OCI-LY3 (cell line): ENCODE measurements around the gene CCDC138.

Source experiments
- H2AFZ ChIP-seq: fragments of 200-600, 300-600 bp; shearing (Covaris generic); 2 replicates; pipeline ENCODE4 v1.6.0; 2014; ENCODE audit warnings: antibody characterized with exemption, low read depth, low read length
- H3K27ac ChIP-seq: fragments of 200-600, 300-600 bp; sonication (generic); 2 replicates; pipeline ENCODE4 v1.5.1; 2014; ENCODE audit warnings: mild to moderate bottlenecking, low read length, moderate library complexity, mixed read lengths
- H3K27me3 ChIP-seq: fragments of 200-600, 300-600 bp; sonication (generic); 2 replicates; pipeline ENCODE4 v1.6.1; 2014; ENCODE audit warnings: low read depth, low read length, mixed read lengths
- H3K36me3 ChIP-seq: fragments of 200-600, 300-600 bp; sonication (generic); replicated peaks from 2 replicates; pipeline ENCODE3; 2014; ENCODE audit warnings: low read depth, low read length, mixed read lengths
- H3K4me1 ChIP-seq: fragments of 300-600, 200-600 bp; sonication (generic); 2 replicates; pipeline ENCODE4 v1.6.1; 2014; ENCODE audit warnings: low read length, mixed read lengths
- H3K4me2 ChIP-seq: fragments of 200-600, 300-600 bp; sonication (generic); 2 replicates; pipeline ENCODE4 v1.6.1; 2014; ENCODE audit warnings: low read length, mixed read lengths
- H3K4me3 ChIP-seq: fragments of 300-600, 200-600 bp; sonication (generic); 2 replicates; pipeline ENCODE4 v1.5.1; 2014; ENCODE audit warnings: antibody characterized with exemption, mild to moderate bottlenecking, low read length, moderate library complexity
- H3K79me2 ChIP-seq: fragments of 300-600, 200-600 bp; shearing (Covaris generic); 2 replicates; pipeline ENCODE4 v1.6.1; 2014; ENCODE audit warnings: mild to moderate bottlenecking, low read length, mixed read lengths
- H3K9ac ChIP-seq: fragments of 300-600, 200-600 bp; shearing (Covaris generic); 2 replicates; pipeline ENCODE4 v1.6.0; 2014; ENCODE audit warnings: mild to moderate bottlenecking, low read length, moderate library complexity
- H3K9me3 ChIP-seq: fragments of 200-600, 300-600 bp; shearing (Covaris generic); 2 replicates; pipeline ENCODE4 v1.6.1; 2014; ENCODE audit warnings: low read length, mixed read lengths; ENCODE audit not compliant: insufficient read depth
- H4K20me1 ChIP-seq: fragments of 200-600, 300-600 bp; sonication (generic); 2 replicates; pipeline ENCODE4 v1.6.1; 2016; ENCODE audit warnings: low read length, mixed read lengths; ENCODE audit not compliant: insufficient read depth
- EZH2phosphoT487 ChIP-seq: fragments of 200-600 bp; shearing (Covaris generic); IDR thresholded peaks from 2 replicates; pipeline ENCODE4 v1.6.1; 2018; ENCODE audit warnings: antibody characterized with exemption, mixed run types, low read depth
- TF ChIP-seq, protein P1 (sequence below): fragments of 200-600, 300-600 bp; sonication (generic); IDR thresholded peaks from 2 replicates; pipeline ENCODE4 v1.5.1; 2014; ENCODE audit warnings: antibody characterized with exemption, low read length, low read depth

Gene CCDC138

DNA sequence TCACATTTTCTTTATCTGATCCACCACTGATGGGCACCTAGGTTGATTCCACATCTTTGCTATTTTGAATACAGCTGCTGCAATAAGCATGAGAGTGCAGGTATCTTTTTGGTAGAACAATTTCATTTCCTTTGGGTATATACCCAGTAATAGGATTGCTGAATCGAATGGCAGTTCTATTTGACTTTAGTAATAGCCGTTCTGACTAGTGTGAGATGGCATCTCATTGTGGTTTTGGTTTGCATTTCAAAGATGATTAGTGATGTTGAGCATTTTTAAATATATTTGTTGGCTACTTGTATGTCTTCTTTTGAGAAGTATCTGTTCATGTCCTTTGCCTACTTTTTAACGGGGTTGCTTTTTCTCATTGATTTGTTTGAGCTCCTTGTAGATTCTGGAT, 72.3 kb downstream of the CCDC138 start:
- TF ChIP-seq EZH2phosphoT487, result no peak
- TF ChIP-seq, protein P1, sequence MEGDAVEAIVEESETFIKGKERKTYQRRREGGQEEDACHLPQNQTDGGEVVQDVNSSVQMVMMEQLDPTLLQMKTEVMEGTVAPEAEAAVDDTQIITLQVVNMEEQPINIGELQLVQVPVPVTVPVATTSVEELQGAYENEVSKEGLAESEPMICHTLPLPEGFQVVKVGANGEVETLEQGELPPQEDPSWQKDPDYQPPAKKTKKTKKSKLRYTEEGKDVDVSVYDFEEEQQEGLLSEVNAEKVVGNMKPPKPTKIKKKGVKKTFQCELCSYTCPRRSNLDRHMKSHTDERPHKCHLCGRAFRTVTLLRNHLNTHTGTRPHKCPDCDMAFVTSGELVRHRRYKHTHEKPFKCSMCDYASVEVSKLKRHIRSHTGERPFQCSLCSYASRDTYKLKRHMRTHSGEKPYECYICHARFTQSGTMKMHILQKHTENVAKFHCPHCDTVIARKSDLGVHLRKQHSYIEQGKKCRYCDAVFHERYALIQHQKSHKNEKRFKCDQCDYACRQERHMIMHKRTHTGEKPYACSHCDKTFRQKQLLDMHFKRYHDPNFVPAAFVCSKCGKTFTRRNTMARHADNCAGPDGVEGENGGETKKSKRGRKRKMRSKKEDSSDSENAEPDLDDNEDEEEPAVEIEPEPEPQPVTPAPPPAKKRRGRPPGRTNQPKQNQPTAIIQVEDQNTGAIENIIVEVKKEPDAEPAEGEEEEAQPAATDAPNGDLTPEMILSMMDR, result no peak
- H4K20me1 ChIP-seq, result no peaks in the 10 kb centered on the region
- H2AFZ ChIP-seq, result no peak overlapping the region
- H3K4me3 ChIP-seq, result no peak overlapping the region
- H3K27me3 ChIP-seq, result no peaks in the 10 kb centered on the region
- H3K4me1 ChIP-seq, result peaks cover 7% of the 10 kb centered on the region
- no peak overlapping the region for H3K27ac ChIP-seq
- no peaks in the 10 kb centered on the region for H3K79me2 ChIP-seq
- H3K9me3 ChIP-seq, result no peaks in the 10 kb centered on the region
- no peak overlapping the region for H3K9ac ChIP-seq
- no peak overlapping the region for H3K4me2 ChIP-seq
- peaks cover 24% of the 10 kb centered on the region for H3K36me3 ChIP-seq

DNA sequence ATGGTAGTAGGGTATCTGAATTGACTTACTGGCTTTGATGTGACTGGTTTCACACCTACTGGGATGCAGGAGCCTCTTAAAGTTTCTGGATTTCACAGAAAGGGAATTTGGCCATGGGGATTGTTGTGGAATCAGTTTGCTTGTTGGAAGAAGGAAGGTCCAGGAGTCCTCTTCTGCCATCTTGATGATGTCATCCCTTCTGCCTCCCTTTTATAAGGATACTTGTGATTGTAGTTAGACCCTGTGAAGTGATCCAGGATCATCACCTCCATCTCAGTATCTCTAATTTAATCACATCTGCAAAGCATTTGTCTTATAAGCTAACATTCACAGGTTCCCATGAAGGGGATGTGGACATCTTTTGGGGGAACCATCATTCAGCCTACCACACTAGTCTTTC, 79.5 kb downstream of the CCDC138 start:
- H3K9ac ChIP-seq, result no peak overlapping the region
- H3K27me3 ChIP-seq, result no peaks in the 10 kb centered on the region
- no peak overlapping the region for H3K27ac ChIP-seq
- H3K36me3 ChIP-seq, result peaks cover 65% of the 10 kb centered on the region
- H3K9me3 ChIP-seq, result peaks cover 19% of the 10 kb centered on the region; the same call in 1 of the 2 replicates
- no peak overlapping the region for H3K4me3 ChIP-seq
- H3K79me2 ChIP-seq, result no peaks in the 10 kb centered on the region
- H4K20me1 ChIP-seq, result no peaks in the 10 kb centered on the region
- no peak overlapping the region for H3K4me2 ChIP-seq
- no peak for TF ChIP-seq EZH2phosphoT487
- TF ChIP-seq, protein P1, result no peak
- no peaks in the 10 kb centered on the region for H3K4me1 ChIP-seq
- no peak overlapping the region for H2AFZ ChIP-seq

DNA sequence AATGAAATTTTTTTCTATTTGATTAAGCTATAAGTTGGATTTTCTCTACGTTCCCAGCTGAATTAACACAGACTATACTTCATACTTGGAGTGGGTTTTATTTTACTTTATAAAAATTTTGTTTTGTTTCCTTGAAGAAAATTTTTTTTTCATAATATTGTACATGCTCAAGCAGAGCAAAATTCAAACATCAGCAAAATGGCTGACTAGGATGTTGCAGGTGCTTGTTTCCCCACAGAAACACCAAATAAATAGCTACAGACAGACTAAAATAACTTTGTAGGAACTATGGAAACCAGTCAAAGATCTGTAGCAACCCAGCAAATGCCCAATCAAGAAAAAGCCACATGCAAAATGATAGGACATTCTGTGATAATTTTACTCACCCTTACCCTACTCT, 82.3 kb downstream of the CCDC138 start:
- Histone ChIP-seq H3K9me3 (peaks cover 19% of the 10 kb centered on the region; the same call in 1 of the 2 replicates), H3K9ac (no peak overlapping the region), H3K27me3 (no peaks in the 10 kb centered on the region), H2AFZ (no peak overlapping the region), H3K27ac (no peak overlapping the region), H3K4me3 (no peak overlapping the region), H4K20me1 (no peaks in the 10 kb centered on the region), H3K4me2 (no peak overlapping the region), H3K79me2 (no peaks in the 10 kb centered on the region), H3K4me1 (no peaks in the 10 kb centered on the region), H3K36me3 (peaks cover 65% of the 10 kb centered on the region)
- no peak for TF ChIP-seq EZH2phosphoT487
- TF ChIP-seq, protein P1, result no peak

DNA sequence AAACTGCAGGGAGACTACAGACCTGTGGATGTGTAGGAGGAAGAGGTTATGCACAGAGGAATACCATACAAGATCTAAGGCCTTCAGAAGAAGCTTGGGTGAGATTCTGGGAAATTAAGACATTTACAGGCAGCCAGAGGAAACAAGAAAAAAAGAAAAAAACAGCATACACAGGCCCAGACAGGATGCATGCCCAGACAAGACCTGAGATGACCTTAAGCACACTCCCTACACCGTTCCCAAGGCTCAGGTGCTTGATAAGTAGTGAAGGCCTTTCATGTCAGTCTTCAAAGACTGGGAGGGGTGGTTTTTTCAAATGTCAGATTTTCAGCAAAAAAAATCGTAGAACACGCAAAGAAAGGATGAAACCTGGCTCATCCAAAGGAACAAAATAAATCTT, 83.0 kb downstream of the CCDC138 start:
- no peaks in the 10 kb centered on the region for H3K4me1 ChIP-seq
- TF ChIP-seq, protein P1, result no peak
- TF ChIP-seq EZH2phosphoT487, result no peak
- H3K9ac ChIP-seq, result no peak overlapping the region
- no peak overlapping the region for H3K4me3 ChIP-seq
- no peak overlapping the region for H2AFZ ChIP-seq
- no peak overlapping the region for H3K27ac ChIP-seq
- H3K4me2 ChIP-seq, result no peak overlapping the region
- H3K9me3 ChIP-seq, result peaks cover 19% of the 10 kb centered on the region; the same call in 1 of the 2 replicates
- H3K36me3 ChIP-seq, result peaks cover 64% of the 10 kb centered on the region
- no peaks in the 10 kb centered on the region for H4K20me1 ChIP-seq
- H3K27me3 ChIP-seq, result no peaks in the 10 kb centered on the region
- no peaks in the 10 kb centered on the region for H3K79me2 ChIP-seq
